HCT116 (cell line): ENCODE data around the gene ZNF488.

Source experiments
- CBX3 ChIP-seq: IDR thresholded peaks from 2 replicates; pipeline ENCODE4 v1.6.1; 2012; ENCODE audit warnings: low read depth
- CTCF ChIP-seq, 3 experiments: fragments of 200-600 bp in 1 of 3; sonication (generic) in 1 of 3; IDR thresholded peaks in 2 of 3; conservative IDR thresholded peaks in 1 of 3; 2 replicates each; pipeline ENCODE4 v1.5.1; 2012 to 2017; ENCODE audit warnings: low read depth in 2 of 3, low read length in 2 of 3, antibody characterized with exemption in 1 of 3, borderline replicate concordance in 1 of 3, control low read depth in 1 of 3, mild to moderate bottlenecking in 1 of 3, mixed read lengths in 1 of 3, mixed run types in 1 of 3, moderate library complexity in 1 of 3; ENCODE audit not compliant: insufficient read depth in 1 of 3
- EZH2 ChIP-seq: fragments of 200-600 bp; sonication (generic); IDR thresholded peaks from 2 replicates; pipeline ENCODE4 v1.6.1; 2017; ENCODE audit warnings: antibody characterized with exemption, mixed run types
- POLR2A ChIP-seq: IDR thresholded peaks from 2 replicates; pipeline ENCODE4 v1.7.0; 2011; ENCODE audit warnings: borderline replicate concordance; ENCODE audit not compliant: insufficient read depth, insufficient read length; ENCODE audit errors: extremely low read depth
- RAD21 ChIP-seq: IDR thresholded peaks from 2 replicates; pipeline ENCODE4 v1.6.1; 2012; ENCODE audit warnings: low read depth, mild to moderate bottlenecking
- YY1 ChIP-seq: IDR thresholded peaks from 2 replicates; pipeline ENCODE4 v1.6.1; 2011; ENCODE audit warnings: low read length, low read depth, moderate library complexity, mild to moderate bottlenecking; ENCODE audit not compliant: insufficient replicate concordance; ENCODE audit errors: extremely low read depth

DNA sequence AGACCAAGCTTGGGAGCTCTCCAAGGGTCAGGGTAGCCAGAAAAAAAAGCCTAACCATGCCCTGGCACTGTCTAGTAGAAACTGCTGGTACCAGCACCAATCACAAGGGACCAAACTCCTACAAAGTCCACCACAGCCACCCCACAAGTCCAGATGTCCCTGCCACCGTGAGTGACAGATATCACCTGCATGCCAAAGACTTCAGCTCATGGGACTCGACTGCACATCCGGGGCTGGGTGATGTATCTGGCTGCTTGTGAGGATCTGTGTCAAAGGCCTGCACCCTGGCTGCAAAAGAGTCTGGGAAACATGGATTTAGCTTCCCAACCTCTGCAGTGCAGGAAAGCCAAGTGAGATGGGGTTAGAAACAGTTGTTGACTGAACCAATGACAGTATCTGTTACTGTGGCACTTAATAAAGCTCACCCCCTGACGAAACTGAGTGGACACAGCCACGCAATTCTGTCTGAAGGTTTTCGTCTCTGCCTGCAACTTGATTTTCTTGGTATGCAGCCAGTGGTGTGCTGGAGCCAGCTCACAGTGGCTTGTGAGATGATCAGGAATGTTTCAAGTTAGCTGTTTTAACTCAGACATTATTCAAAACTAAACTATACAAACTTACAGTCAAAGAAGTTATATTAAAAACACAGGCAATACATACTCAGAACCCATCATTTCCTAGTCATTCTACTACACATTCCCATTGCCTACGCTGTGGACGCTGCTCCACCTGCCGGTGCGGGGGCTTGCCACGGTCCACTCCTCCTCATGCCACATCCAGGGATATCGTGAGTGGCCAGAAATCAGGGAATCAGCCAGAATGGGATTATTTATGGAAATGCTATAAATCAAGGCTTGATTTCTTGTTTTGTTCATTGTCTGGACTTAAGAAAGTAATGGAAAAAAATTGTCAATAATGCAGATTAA is 9.2 kb downstream of the ZNF488 start:
- TF ChIP-seq CTCF (IDR thresholded peaks at IDR 0.05 in 2 of 3, conservative IDR thresholded peaks at IDR 0.05 in 1 of 3; ENCODE audit: borderline replicate concordance in 1 of 3, insufficient read depth in 1 of 3, low read depth in 2 of 3, low read length in 2 of 3) = no peak
- TF ChIP-seq YY1 = no peak
- no peak for TF ChIP-seq POLR2A
- no peak for TF ChIP-seq EZH2
- TF ChIP-seq CBX3 = no peak
- TF ChIP-seq RAD21 = no peak
